WTC11 (cell line): Measurements from ENCODE around the gene CDS1. TPM values are rescaled to one million over a fixed set of nuclear protein-coding genes. Genes with fewer than 3 reads are reported as not detected.

Experiments
- ATAC-seq: fragments of 200-7000 bp; cut with Tn5 transposase; 2 replicates; pipeline ENCODE4 v1.10.0; 2021; ENCODE audit warnings: mild to moderate bottlenecking, moderate library complexity
- CTCF ChIA-PET: fragments of 300-600 bp; sonication (Branson Sonifier 250); formaldehyde crosslinking; loops from one replicate; lab custom pipeline; 2021; ENCODE audit warnings: antibody characterized with exemption; lab: Charles Lee
- POLR2A ChIA-PET: fragments of 350-600 bp; sonication (Branson Sonifier 250); formaldehyde crosslinking; loops from one replicate; lab custom pipeline; 2021; ENCODE audit warnings: antibody characterized with exemption; lab: Charles Lee
- DNase-seq: peaks from one replicate; pipeline ENCODE4 v3.0.0; 2021; ENCODE audit warnings: low spot score
- H3K27ac Mint-ChIP-seq: 2 replicates; pipeline ENCODE4 v1.8.0; 2021; ENCODE audit warnings: mixed read lengths
- H3K27me3 Mint-ChIP-seq: 2 replicates; pipeline ENCODE4 v1.8.0; 2021; ENCODE audit warnings: low read depth, mild to moderate bottlenecking, moderate library complexity, mixed read lengths
- H3K36me3 Mint-ChIP-seq: 2 replicates; pipeline ENCODE4 v1.8.0; 2021; ENCODE audit warnings: mixed read lengths
- H3K4me1 Mint-ChIP-seq: 2 replicates; pipeline ENCODE4 v1.8.0; 2022; ENCODE audit warnings: mixed read lengths
- H3K4me3 Mint-ChIP-seq: 2 replicates; pipeline ENCODE4 v1.8.0; 2021; ENCODE audit warnings: mild to moderate bottlenecking, moderate library complexity, mixed read lengths
- H3K9me3 Mint-ChIP-seq: 2 replicates; pipeline ENCODE4 v1.8.0; 2021; ENCODE audit warnings: mixed read lengths
- ARID4B ChIP-seq: sonication (generic); formaldehyde crosslinking; IDR thresholded peaks from 2 replicates; pipeline ENCODE4 v1.8.0; 2023; ENCODE audit warnings: missing genetic modification reagents, mild to moderate bottlenecking, borderline replicate concordance
- CREM ChIP-seq: sonication (generic); formaldehyde crosslinking; IDR thresholded peaks from 2 replicates; pipeline ENCODE4 v1.8.1; 2022; ENCODE audit warnings: mild to moderate bottlenecking, missing genetic modification reagents, moderate library complexity
- CTCF ChIP-seq: fragments of 200-600 bp; IDR thresholded peaks from 2 replicates; pipeline ENCODE4 v1.8.0; 2022; ENCODE audit warnings: antibody characterized with exemption
- E2F5 ChIP-seq: sonication (generic); formaldehyde crosslinking; IDR thresholded peaks from 2 replicates; pipeline ENCODE4 v1.8.1; 2022; ENCODE audit warnings: mild to moderate bottlenecking, moderate library complexity, missing genetic modification reagents
- ELF4 ChIP-seq: sonication (generic); formaldehyde crosslinking; IDR thresholded peaks from 2 replicates; pipeline ENCODE4 v1.8.1; 2022; ENCODE audit warnings: low read depth, mild to moderate bottlenecking, moderate library complexity, missing genetic modification reagents
- GABPB1 ChIP-seq: sonication (generic); formaldehyde crosslinking; IDR thresholded peaks from 2 replicates; pipeline ENCODE4 v1.8.1; 2023; ENCODE audit warnings: mild to moderate bottlenecking, missing genetic modification reagents
- MLX ChIP-seq: sonication (generic); formaldehyde crosslinking; IDR thresholded peaks from 2 replicates; pipeline ENCODE4 v1.8.1; 2023; ENCODE audit warnings: mild to moderate bottlenecking, missing genetic modification reagents, moderate library complexity
- NFATC4 ChIP-seq: fragments of 250-450 bp; sonication (Bioruptor Pico); IDR thresholded peaks from 2 replicates; pipeline ENCODE4 v1.9.0; 2021; ENCODE audit warnings: mild to moderate bottlenecking
- TP53 ChIP-seq: sonication (generic); formaldehyde crosslinking; IDR thresholded peaks from 2 replicates; pipeline ENCODE4 v1.8.1; 2023; ENCODE audit warnings: mild to moderate bottlenecking, missing genetic modification reagents
- ZNF121 ChIP-seq: sonication (generic); formaldehyde crosslinking; IDR thresholded peaks from 2 replicates; pipeline ENCODE4 v1.8.0; 2023; ENCODE audit warnings: missing genetic modification reagents
- total RNA-seq: library from RNA; stranded (reverse); gene quantifications from 3 replicates; pipeline ENCODE4 v1.2.3, GENCODE V29; 2021

Gene CDS1
- total RNA-seq, 1 experiment from 2014 or later = 18.3 TPM

- no peak for ATAC-seq
- H3K36me3 Mint-ChIP-seq = no peaks in the 10 kb centered on the region
- H3K4me1 Mint-ChIP-seq = peaks cover 47% of the 10 kb centered on the region
- ChIA-PET POLR2A (interaction anchor here (0.6 to 2.4 kb wide), 2 partner anchors 8 to 1527 kb away, joined by 3 to 7 read pairs; partner anchors contain the start of gene CDS1), CTCF (no interaction called here)
- H3K4me3 Mint-ChIP-seq = no peak overlapping the region
- no peaks in the 10 kb centered on the region for H3K27me3 Mint-ChIP-seq
- H3K27ac Mint-ChIP-seq = no peak overlapping the region
- H3K9me3 Mint-ChIP-seq = peaks cover 8% of the 10 kb centered on the region; the same call in 1 of the 2 replicates
- TF ChIP-seq ARID4B (CRISPR knock-in tag) (no peak), TP53 (CRISPR knock-in tag) (no peak)
- DNase-seq = no peak
Observed at GRCh38 chr4:84574069-84574720, 8.7 kb upstream of the CDS1 start.

- Mint-ChIP-seq H3K4me1 (peaks cover 40% of the 10 kb centered on the region), H3K36me3 (no peaks in the 10 kb centered on the region), H3K9me3 (no peaks in the 10 kb centered on the region), H3K27ac (peak overlapping the region; percentile 60), H3K27me3 (peaks cover 16% of the 10 kb centered on the region)
- CTCF ChIA-PET = interaction anchor here (0.6 to 2.8 kb wide), 45 partner anchors 9 to 392 kb away, joined by 3 to 39 read pairs (median 4); partner anchors contain the start of genes NKX6-1 and WDFY3
- DNase-seq = peak; percentile 25
- TF ChIP-seq CTCF (peak; percentile 29; the same call in 1 of the 2 replicates), NFATC4 (CRISPR knock-in tag) (no peak)
- TF ChIP-seq, all 79 proteins: peak for 1
- H3K4me3 Mint-ChIP-seq = no peak overlapping the region
- no peak for ATAC-seq
- POLR2A ChIA-PET = interaction anchor here (0.6 to 1.5 kb wide), 4 partner anchors 11 to 388 kb away, joined by 3 to 6 read pairs (median 4); partner anchors contain the start of gene WDFY3
Observed at GRCh38 chr4:84578540-84579402, 4.2 kb upstream of the CDS1 start.

GRCh38 chr4:84579403-84579776 lies 3.5 kb upstream of the CDS1 start:
- Mint-ChIP-seq H3K27ac (peak overlapping the region; percentile 60), H3K4me3 (no peak overlapping the region), H3K9me3 (no peaks in the 10 kb centered on the region), H3K36me3 (no peaks in the 10 kb centered on the region), H3K27me3 (peaks cover 16% of the 10 kb centered on the region), H3K4me1 (peaks cover 41% of the 10 kb centered on the region)
- ATAC-seq (peak; percentile 11), DNase-seq (peak; percentile 59)
- TF ChIP-seq ELF4 (CRISPR knock-in tag) = no peak
- no peak for TF ChIP-seq GABPB1 (CRISPR knock-in tag)
- no peak for TF ChIP-seq E2F5 (CRISPR knock-in tag)
- TF ChIP-seq CREM (CRISPR knock-in tag) = no peak
- TF ChIP-seq MLX (CRISPR knock-in tag) = no peak
- no peak for TF ChIP-seq ZNF121
- POLR2A ChIA-PET = interaction anchor here (0.7 to 1.5 kb wide), 2 partner anchors 17 to 22 kb away, joined by 3 read pairs; no protein-coding TSS in a partner anchor
- CTCF ChIA-PET = interaction anchor here (0.8 to 2.8 kb wide), 35 partner anchors 10 to 392 kb away, joined by 3 to 39 read pairs (median 6); partner anchors contain the start of genes NKX6-1 and WDFY3
